Measurements from ENCODE around the gene FBRS. TPM values are rescaled to one million over a fixed set of nuclear protein-coding genes. Genes with fewer than 3 reads are reported as not detected.

Gene FBRS
- total RNA-seq, 2 experiments from 2014 or later, result 36.8 to 89.8 TPM

DNA sequence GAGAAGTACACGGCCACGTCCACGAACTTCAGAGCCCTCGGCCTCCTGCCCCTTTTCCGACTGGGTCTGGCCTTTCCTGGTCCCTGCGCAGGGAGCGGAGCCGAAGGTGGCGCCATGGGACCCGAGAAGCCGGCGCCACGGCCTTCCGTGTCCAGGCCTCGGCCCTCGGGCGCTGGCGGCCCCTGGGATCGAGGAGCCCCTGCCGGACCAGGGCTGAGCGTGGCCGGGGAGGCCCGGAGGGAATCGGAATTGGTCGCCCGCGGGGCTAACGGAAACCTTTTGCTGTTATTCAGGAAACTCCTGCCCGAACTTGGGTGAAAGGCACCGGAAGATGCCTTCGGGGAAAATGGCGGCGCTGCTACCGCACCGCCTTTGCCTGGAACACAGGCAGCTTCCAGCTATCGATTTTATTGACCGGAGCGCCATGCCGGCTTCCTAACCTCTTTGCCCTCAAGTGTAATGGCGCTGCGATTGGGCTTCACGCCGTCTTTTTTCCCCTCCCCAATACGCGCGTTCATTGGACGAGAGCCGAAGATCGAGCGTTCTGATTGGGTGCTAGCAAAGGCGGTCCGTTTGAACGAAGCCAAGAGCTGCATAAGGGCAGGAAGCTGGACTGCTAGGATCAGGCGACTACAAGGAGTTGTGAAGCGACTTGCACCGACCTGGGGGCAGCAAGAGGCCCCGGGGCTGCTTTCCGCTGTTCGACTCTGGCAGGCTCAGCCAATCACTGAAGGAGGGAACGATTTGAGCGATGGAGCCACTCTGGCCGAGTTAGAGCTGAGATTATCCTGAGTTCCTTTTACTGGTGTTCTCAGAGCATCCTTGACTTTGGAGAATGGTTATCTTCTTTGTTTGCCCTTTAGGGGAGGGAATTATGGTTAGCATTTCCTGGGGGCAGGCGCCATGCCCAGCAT is 48.0 kb upstream of the FBRS start, which contains the start of gene ZNF689:
Gene ZNF689, minus strand, starts transcription at position 464 of the 914 bp plus-strand sequence. Its CDS starts 348 bp downstream, at position 116.
- POLR2A ChIA-PET, result interaction anchor here (0.5 to 2.6 kb wide), 8 partner anchors 16 to 180 kb away, joined by 3 to 7 read pairs (median 4); partner anchors contain the start of genes DCTPP1 and ZNF747
- H3K4me2 ChIP-seq (ENCODE audit: low read length), result peak within 1 kb of the TSS; percentile 93
- intact Hi-C loops (cut with micrococcal nuclease; ENCODE audit: unreplicated experiment), result loop anchor here (1.0 to 5.0 kb wide), 2 partner anchors 88 to 178 kb away; partner anchors contain the start of gene DCTPP1

DNA sequence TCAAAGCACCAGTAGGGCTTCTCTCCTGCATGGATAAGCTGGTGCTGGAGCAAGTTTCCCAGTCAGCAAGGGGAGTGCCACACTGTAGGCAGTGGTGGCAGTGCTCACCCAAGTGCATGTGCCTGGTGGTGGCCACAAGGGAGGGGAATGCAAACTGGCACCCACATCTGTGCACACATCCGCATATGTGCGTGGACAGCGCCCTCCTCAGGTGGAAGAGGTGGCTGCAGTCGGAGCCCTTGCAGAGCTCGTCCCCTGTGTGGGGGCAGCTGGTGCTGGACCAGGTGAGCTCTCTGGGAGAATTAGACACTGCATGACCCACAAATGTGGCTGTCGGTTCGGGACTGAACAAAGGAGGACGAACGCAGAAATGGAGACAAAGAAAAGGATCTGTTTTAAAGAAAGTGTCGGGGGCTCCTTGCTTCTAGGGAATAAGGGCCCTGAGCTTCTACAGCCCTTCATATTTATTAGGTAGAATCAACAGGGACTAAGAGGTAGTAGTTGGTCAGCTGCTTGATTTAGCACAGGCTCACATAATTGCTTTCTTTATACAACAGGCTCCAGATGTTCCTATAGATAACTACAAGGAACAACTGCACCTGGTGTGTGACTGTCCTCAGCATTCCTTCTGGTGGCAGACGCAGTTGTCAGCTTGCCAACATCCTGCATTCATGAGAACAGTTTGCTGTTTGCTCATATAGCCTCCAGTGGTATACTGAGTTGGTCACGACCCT is 42.7 kb upstream of the FBRS start:
- intact Hi-C loops (cut with micrococcal nuclease; ENCODE audit: unreplicated experiment), result no loop called here
- TF ChIP-seq EZH2phosphoT487 (IDR thresholded peaks at IDR 0.05; ENCODE audit: borderline replicate concordance, low read depth, low read length), result no peak
- TF ChIP-seq CTCF (conservative IDR thresholded peaks at IDR 0.05; ENCODE audit: low read length), result peak; percentile 84
- no peak overlapping the region for H3K27ac ChIP-seq (ENCODE audit: low read depth, low read length, poor library complexity, severe bottlenecking)

More for the DNA sequence above, 48.0 kb upstream of the FBRS start, which contains the start of gene ZNF689:
- peak within 1 kb of the TSS; percentile 92 for H2AFZ ChIP-seq (ENCODE audit: low read length)
- H3K4me3 ChIP-seq (ENCODE audit: low read depth, low read length, poor library complexity, severe bottlenecking), result peak within 1 kb of the TSS; percentile 91
- H3K27ac ChIP-seq (ENCODE audit: low read depth, low read length, poor library complexity, severe bottlenecking), result peak within 1 kb of the TSS; percentile 70
- CTCF ChIA-PET (ENCODE audit: unreplicated experiment), result no interaction called here
- H3K36me3 ChIP-seq (ENCODE audit: insufficient read depth, low read length), result peaks cover 31% of the 10 kb centered on the region; the same call in 1 of the 2 replicates
- H3K9me2 ChIP-seq (ENCODE audit: insufficient read depth, low read length), result no peaks in the 10 kb centered on the region
- TF ChIP-seq CTCF (conservative IDR thresholded peaks at IDR 0.05; ENCODE audit: low read length) (no peak; the same call in 1 of the 2 replicates), EZH2phosphoT487 (IDR thresholded peaks at IDR 0.05; ENCODE audit: borderline replicate concordance, low read depth, low read length) (no peak)
- H3K9me3 ChIP-seq (ENCODE audit: low read length), result no peaks in the 10 kb centered on the region
- BruUV-seq (replicated peaks), result TSS peak; percentile 84
- H3K4me1 ChIP-seq (ENCODE audit: insufficient read depth, low read length, poor library complexity, severe bottlenecking), result peaks cover 20% of the 10 kb centered on the region
- peak; percentile 98 for DNase-seq (ENCODE audit: low spot score)
- no peaks in the 10 kb centered on the region for H4K20me1 ChIP-seq (ENCODE audit: insufficient read depth, low read length)
- peaks cover 14% of the 10 kb centered on the region; the same call in 1 of the 2 replicates for H3K79me2 ChIP-seq (ENCODE audit: insufficient read depth, low read depth, low read length)

More for the DNA sequence above, 42.7 kb upstream of the FBRS start:
- DNase-seq (ENCODE audit: low spot score), result peak; percentile 77
- Histone ChIP-seq H3K9me2 (ENCODE audit: insufficient read depth, low read length) (no peaks in the 10 kb centered on the region), H3K36me3 (ENCODE audit: insufficient read depth, low read length) (no peaks in the 10 kb centered on the region), H3K4me3 (ENCODE audit: low read depth, low read length, poor library complexity, severe bottlenecking) (no peak overlapping the region), H3K4me1 (ENCODE audit: insufficient read depth, low read length, poor library complexity, severe bottlenecking) (peaks cover 13% of the 10 kb centered on the region), H4K20me1 (ENCODE audit: insufficient read depth, low read length) (no peaks in the 10 kb centered on the region), H3K9me3 (ENCODE audit: low read length) (no peaks in the 10 kb centered on the region), H3K79me2 (ENCODE audit: insufficient read depth, low read depth, low read length) (no peaks in the 10 kb centered on the region), H3K4me2 (ENCODE audit: low read length) (no peak overlapping the region), H2AFZ (ENCODE audit: low read length) (no peak overlapping the region)
- CTCF ChIA-PET (ENCODE audit: unreplicated experiment), result interaction anchor here (0.5 to 1.3 kb wide), 3 partner anchors 14 to 57 kb away, joined by 3 to 6 read pairs (median 5); no protein-coding TSS in a partner anchor
- POLR2A ChIA-PET, result interaction anchor here (0.6 to 1.0 kb wide), 4 partner anchors 13 to 213 kb away, joined by 3 to 4 read pairs (median 3); no protein-coding TSS in a partner anchor
- no TSS peak for BruUV-seq (replicated peaks)
